Stomach (tissue), 9 donors: ENCODE data around the gene TMEM176A. TPM values are rescaled to one million over a fixed set of nuclear protein-coding genes. Genes with fewer than 3 reads are reported as not detected.
A peak's percentile ranks its signal among the peaks of the same experiment; 100 is the strongest.

Experiments used
- DNase-seq, 2 donors: peaks; one replicate each; pipeline versions ENCODE4 v3.0.0 to v3.0.0-alpha.2; 2013 to 2019
- H3K27ac ChIP-seq, 5 donors: fragments of 200-600 bp in 4 of 5; sonication (generic) in 4 of 5; one replicate each; pipeline ENCODE4 v1.5.1; 2013 to 2019; ENCODE audit warnings: mild to moderate bottlenecking in 1 of 5, moderate library complexity in 1 of 5
- H3K27me3 ChIP-seq, 3 donors: fragments of 200-600 bp; sonication (generic); one replicate each; pipeline ENCODE4 v1.5.1; 2017 to 2019; ENCODE audit warnings: mixed run types in 1 of 3
- H3K36me3 ChIP-seq, 4 donors: fragments of 200-600 bp; sonication (generic); 1 replicate in 3 of 4; 2 replicates in 1 of 4; pipeline ENCODE4 v1.5.1; 2016 to 2019
- H3K4me1 ChIP-seq, 4 donors: fragments of 200-600 bp; sonication (generic); one replicate each; pipeline ENCODE4 v1.5.1; 2016 to 2019
- H3K4me3 ChIP-seq, 4 donors: fragments of 200-600 bp; sonication (generic) in 3 of 4; one replicate each; pipeline ENCODE4 v1.5.1; 2016 to 2019; ENCODE audit warnings: mild to moderate bottlenecking in 1 of 4
- H3K9me3 ChIP-seq, 4 donors: fragments of 200-600 bp; sonication (generic); one replicate each; pipeline ENCODE4 v1.5.1; 2016 to 2019
- EP300 ChIP-seq: sonication (generic); formaldehyde crosslinking; IDR thresholded peaks from one replicate; pipeline ENCODE4 v1.6.1; 2017; ENCODE audit warnings: antibody characterized with exemption
- POLR2A ChIP-seq, 4 donors: fragments of 450-650 bp; IDR thresholded peaks; one replicate each; pipeline ENCODE4 v1.6.1; 2016; ENCODE audit warnings: antibody characterized with exemption in 4 of 4, control low read depth in 2 of 4, mild to moderate bottlenecking in 1 of 4, moderate library complexity in 1 of 4
- POLR2AphosphoS5 ChIP-seq, 3 donors: sonication (generic); formaldehyde crosslinking; IDR thresholded peaks; one replicate each; pipeline ENCODE4 v1.6.1; 2016; ENCODE audit warnings: antibody characterized with exemption in 3 of 3
- WGBS, 5 donors: extraction: QIAGEN DNeasy Blood & Tissue Kit in 3 of 5; methylation state at CpG; one replicate each; pipeline versions ENCODE4 v1.1.5 to v1.1.7; 2013 to 2018; 5-methylcytosine and 5-hydroxymethylcytosine counted together
- intact Hi-C: fragments of 100-400 bp; cut with DNase I; formaldehyde crosslinking; loops from one replicate; pipeline ENCODE4 v1.15.1; 2023; ENCODE audit warnings: low total_unique reads
- polyA plus RNA-seq, 3 donors: library from polyadenylated mRNA; stranded (reverse); fragments of 200-250 nt; gene quantifications; one replicate each; pipeline ENCODE4 v1.2.3, GENCODE V29; 2013
- total RNA-seq, 5 donors: library from RNA; depleted of rRNA; stranded (reverse); fragments of >200 nt; gene quantifications; one replicate each; pipeline versions ENCODE4 v1.1.0 to v1.2.3, GENCODE V29; 2014 to 2016
- TF ChIP-seq, protein P1 (sequence below), 7 experiments: fragments of 450-650 bp in 4 of 7; fragments of 200-600 bp in 3 of 7; sonication (generic) in 3 of 7; IDR thresholded peaks; one replicate each; pipeline ENCODE4 v1.5.1; 2016 to 2019; ENCODE audit warnings: antibody characterized with exemption in 7 of 7, control low read depth in 2 of 7, mild to moderate bottlenecking in 1 of 7
- donor health status: healthy with polysubstance abuse.
- donor health status: Bipolar disorder and iron deficiency.
- donor health status: healthy.

Gene TMEM176A
- total and polyA plus RNA-seq, 8 donors, result 14.7 to 116 (median 38.9) TPM

DNA sequence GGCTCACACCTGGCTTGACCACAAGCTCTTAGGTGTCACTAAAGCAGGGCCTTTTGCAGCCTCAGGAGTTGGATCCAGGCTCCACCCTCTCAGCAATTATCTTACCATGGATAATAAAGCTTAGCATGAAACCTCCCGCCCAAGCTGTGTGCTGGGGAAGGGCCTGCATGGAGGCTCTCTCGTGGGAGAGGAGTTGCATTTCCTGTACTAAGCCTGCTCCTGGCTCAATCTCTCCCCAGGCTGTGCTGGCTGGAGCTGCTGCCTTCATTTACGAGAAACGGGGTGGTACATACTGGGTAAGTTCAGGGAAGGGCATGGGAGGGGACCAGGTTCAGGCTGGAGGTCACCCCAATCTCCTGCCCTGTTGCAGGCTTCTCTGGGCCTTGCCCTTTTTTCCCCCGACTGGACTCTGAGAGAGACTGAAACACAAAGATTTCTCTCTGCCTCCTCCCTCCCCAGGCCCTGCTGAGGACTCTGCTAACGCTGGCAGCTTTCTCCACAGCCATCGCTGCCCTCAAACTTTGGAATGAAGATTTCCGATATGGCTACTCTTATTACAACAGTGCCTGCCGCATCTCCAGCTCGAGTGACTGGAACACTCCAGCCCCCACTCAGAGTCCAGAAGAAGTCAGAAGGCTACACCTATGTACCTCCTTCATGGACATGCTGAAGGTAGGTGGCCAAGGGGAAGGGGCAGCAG lies 2.7 kb downstream of the TMEM176A start:
- DNase-seq, result no peak
- peak overlapping the region in 1 of 4 donors; percentile 13 for H3K4me3 ChIP-seq
- intact Hi-C loops, result no loop called here
- no peak for TF ChIP-seq POLR2AphosphoS5 (IDR thresholded peaks at IDR 0.05)
- TF ChIP-seq POLR2A (IDR thresholded peaks at IDR 0.05), result no peak
- no peak for TF ChIP-seq EP300
- TF ChIP-seq, protein P1, sequence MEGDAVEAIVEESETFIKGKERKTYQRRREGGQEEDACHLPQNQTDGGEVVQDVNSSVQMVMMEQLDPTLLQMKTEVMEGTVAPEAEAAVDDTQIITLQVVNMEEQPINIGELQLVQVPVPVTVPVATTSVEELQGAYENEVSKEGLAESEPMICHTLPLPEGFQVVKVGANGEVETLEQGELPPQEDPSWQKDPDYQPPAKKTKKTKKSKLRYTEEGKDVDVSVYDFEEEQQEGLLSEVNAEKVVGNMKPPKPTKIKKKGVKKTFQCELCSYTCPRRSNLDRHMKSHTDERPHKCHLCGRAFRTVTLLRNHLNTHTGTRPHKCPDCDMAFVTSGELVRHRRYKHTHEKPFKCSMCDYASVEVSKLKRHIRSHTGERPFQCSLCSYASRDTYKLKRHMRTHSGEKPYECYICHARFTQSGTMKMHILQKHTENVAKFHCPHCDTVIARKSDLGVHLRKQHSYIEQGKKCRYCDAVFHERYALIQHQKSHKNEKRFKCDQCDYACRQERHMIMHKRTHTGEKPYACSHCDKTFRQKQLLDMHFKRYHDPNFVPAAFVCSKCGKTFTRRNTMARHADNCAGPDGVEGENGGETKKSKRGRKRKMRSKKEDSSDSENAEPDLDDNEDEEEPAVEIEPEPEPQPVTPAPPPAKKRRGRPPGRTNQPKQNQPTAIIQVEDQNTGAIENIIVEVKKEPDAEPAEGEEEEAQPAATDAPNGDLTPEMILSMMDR (IDR thresholded peaks at IDR 0.05), result no peak
- peaks cover 0 to 30% (median 22%) of the 10 kb centered on the region in 4 donors for H3K36me3 ChIP-seq
- peaks cover 5 to 51% (median 23%) of the 10 kb centered on the region in 3 donors for H3K27me3 ChIP-seq
- H3K4me1 ChIP-seq, result peaks cover 10 to 27% (median 18%) of the 10 kb centered on the region in 4 donors
- peak overlapping the region in 2 of 5 donors; percentile 4 to 38 for H3K27ac ChIP-seq
- H3K9me3 ChIP-seq, result peaks cover 6 to 22% (median 19%) of the 10 kb centered on the region in 4 donors
- 57 to 77% (median 68%) methylated on average over 10 of the region's 10 CpGs for WGBS, 5 donors

DNA sequence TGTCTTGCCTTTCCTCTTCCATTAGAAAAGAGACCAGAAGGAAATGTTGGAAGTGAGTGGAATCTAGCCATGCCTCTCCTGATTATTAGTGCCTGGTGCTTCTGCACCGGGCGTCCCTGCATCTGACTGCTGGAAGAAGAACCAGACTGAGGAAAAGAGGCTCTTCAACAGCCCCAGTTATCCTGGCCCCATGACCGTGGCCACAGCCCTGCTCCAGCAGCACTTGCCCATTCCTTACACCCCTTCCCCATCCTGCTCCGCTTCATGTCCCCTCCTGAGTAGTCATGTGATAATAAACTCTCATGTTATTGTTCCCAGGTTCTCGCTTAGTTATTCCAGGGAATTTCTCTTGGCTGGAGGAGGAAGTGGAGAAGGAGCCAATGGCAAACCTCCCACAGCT lies 4.2 kb downstream of the TMEM176A start:
- intact Hi-C loops, result no loop called here
- Histone ChIP-seq H3K27ac (no peak overlapping the region), H3K4me3 (no peak overlapping the region), H3K36me3 (peaks cover 0 to 30% (median 22%) of the 10 kb centered on the region in 4 donors), H3K4me1 (peaks cover 10 to 24% (median 16%) of the 10 kb centered on the region in 4 donors), H3K27me3 (peaks cover 5 to 36% (median 18%) of the 10 kb centered on the region in 3 donors), H3K9me3 (peaks cover 6 to 22% (median 19%) of the 10 kb centered on the region in 4 donors)
- WGBS, 5 donors, result 89 to 90% (median 90%) methylated on average over 5 of the region's 5 CpGs
- no peak for DNase-seq
- TF ChIP-seq, protein P1 (IDR thresholded peaks at IDR 0.05), result no peak

DNA sequence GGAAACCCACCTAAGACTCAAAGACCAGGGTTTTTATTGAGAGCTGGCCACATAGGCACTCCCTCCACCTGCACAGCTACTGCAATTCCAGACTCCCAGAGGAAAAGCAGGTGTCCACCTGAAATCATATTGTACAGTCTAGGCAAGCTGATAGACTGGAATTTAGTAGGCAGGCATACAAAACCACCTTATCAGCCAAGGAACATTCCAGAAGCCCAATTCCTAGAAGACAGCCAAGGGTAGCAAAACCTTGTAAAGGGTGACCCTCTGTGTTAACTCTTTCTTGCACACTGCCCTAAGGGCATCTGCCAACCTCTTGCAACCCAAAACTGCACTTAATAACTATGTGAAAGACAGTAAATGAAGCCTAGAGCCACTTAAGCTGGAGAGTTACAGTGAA lies 5.3 kb downstream of the TMEM176A start:
- intact Hi-C loops, result no loop called here
- H3K4me3 ChIP-seq, result no peak overlapping the region
- H3K4me1 ChIP-seq, result peaks cover 0 to 13% (median 5%) of the 10 kb centered on the region in 4 donors
- TF ChIP-seq POLR2AphosphoS5 (IDR thresholded peaks at IDR 0.05) (no peak), EP300 (no peak), POLR2A (IDR thresholded peaks at IDR 0.05) (no peak)
- TF ChIP-seq, protein P1 (IDR thresholded peaks at IDR 0.05), result no peak
- DNase-seq, result no peak
- H3K27me3 ChIP-seq, result peaks cover 0 to 25% (median 8%) of the 10 kb centered on the region in 3 donors
- peaks cover 0 to 30% (median 22%) of the 10 kb centered on the region in 4 donors for H3K36me3 ChIP-seq
- H3K27ac ChIP-seq, result no peak overlapping the region
- peaks cover 6 to 22% (median 19%) of the 10 kb centered on the region in 4 donors for H3K9me3 ChIP-seq

DNA sequence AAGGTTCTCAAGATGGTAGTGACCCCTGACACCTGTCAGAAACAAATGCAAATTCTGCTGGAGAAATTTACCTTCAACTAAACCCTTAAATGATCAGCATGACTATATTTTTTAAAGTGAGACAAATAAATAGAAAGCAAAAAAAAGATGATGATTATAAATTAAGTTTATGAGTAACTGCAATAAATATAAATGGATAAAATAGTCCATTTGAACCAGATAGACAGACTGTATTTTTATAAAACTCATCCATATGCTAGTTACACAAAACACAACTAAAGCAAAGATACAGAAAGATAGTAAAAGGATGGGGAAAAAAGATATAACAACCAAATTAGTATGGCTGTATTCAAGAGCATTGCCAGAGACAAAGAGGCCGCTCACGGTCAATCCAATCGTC lies 5.9 kb downstream of the TMEM176A start:
- WGBS, 5 donors, result 95 to 98% (median 97%) methylated on average over 3 of the region's 3 CpGs
- peaks cover 0 to 10% (median 2%) of the 10 kb centered on the region in 4 donors for H3K4me1 ChIP-seq
- TF ChIP-seq POLR2A (IDR thresholded peaks at IDR 0.05) (no peak), EP300 (no peak), POLR2AphosphoS5 (IDR thresholded peaks at IDR 0.05) (no peak)
- TF ChIP-seq, protein P1 (IDR thresholded peaks at IDR 0.05), result no peak
- H3K36me3 ChIP-seq, result peaks cover 0 to 30% (median 22%) of the 10 kb centered on the region in 4 donors
- no peak for DNase-seq
- peaks cover 6 to 22% (median 19%) of the 10 kb centered on the region in 4 donors for H3K9me3 ChIP-seq
- intact Hi-C loops, result no loop called here
- H3K4me3 ChIP-seq, result no peak overlapping the region
- H3K27ac ChIP-seq, result no peak overlapping the region
- peaks cover 0 to 19% (median 2%) of the 10 kb centered on the region in 3 donors for H3K27me3 ChIP-seq
